Measurements from ENCODE around the gene TM9SF1.

The TM9SF1 gene

GRCh38 chr14:24195186-24196070, at the start of gene TM9SF1:
Gene TM9SF1, minus strand, starts transcription at chr14:24195441. Its CDS starts 422 bp downstream, at chr14:24195019.
- H3K79me2 ChIP-seq (ENCODE audit: insufficient read depth, low read length), result no peaks in the 10 kb centered on the region
- peak within 1 kb of the TSS; percentile 92 for H3K27ac ChIP-seq (ENCODE audit: low read depth, low read length, poor library complexity, severe bottlenecking)
- H4K20me1 ChIP-seq (ENCODE audit: insufficient read depth, low read length), result no peaks in the 10 kb centered on the region
- no peaks in the 10 kb centered on the region for H3K9me2 ChIP-seq (ENCODE audit: low read depth, low read length)
- H3K4me3 ChIP-seq (ENCODE audit: low read depth, low read length, poor library complexity, severe bottlenecking), result peak within 1 kb of the TSS; percentile 89
- TF ChIP-seq EZH2 (IDR thresholded peaks at IDR 0.05; ENCODE audit: borderline replicate concordance, low read length) (no peak), CTCF (IDR thresholded peaks at IDR 0.05; ENCODE audit: low read length) (no peak)
- H3K4me2 ChIP-seq (ENCODE audit: low read length), result peak within 1 kb of the TSS; percentile 97
- H3F3A ChIP-seq (ENCODE audit: insufficient read depth, low read length), result no peaks in the 10 kb centered on the region
- H3K36me3 ChIP-seq (ENCODE audit: insufficient read depth, low read length), result peaks cover 34% of the 10 kb centered on the region
- H3K27me3 ChIP-seq (ENCODE audit: insufficient read depth, low read length), result no peaks in the 10 kb centered on the region
- peak within 1 kb of the TSS; percentile 96 for H3K9ac ChIP-seq (ENCODE audit: low read length)
- peaks cover 29% of the 10 kb centered on the region for H3K4me1 ChIP-seq (ENCODE audit: insufficient read depth, low read length, severe bottlenecking)
- H2AFZ ChIP-seq (ENCODE audit: low read length), result no peak within 1 kb of the TSS
- 0 out of 2 replicates have a peak, but pooled peaks cover 3% of the 10 kb centered on the region for H3K9me3 ChIP-seq (ENCODE audit: low read length)

GRCh38 chr14:24243336-24243836, 48.1 kb upstream of the TM9SF1 start:
- no peaks in the 10 kb centered on the region for H3K9me2 ChIP-seq (ENCODE audit: low read depth, low read length)
- H3K27ac ChIP-seq (ENCODE audit: low read depth, low read length, poor library complexity, severe bottlenecking), result peak overlapping the region; percentile 86
- no peak for TF ChIP-seq EZH2 (IDR thresholded peaks at IDR 0.05; ENCODE audit: borderline replicate concordance, low read length)
- TF ChIP-seq CTCF (IDR thresholded peaks at IDR 0.05; ENCODE audit: low read length), result no peak
- H3K79me2 ChIP-seq (ENCODE audit: insufficient read depth, low read length), result no peaks in the 10 kb centered on the region
- H3K9ac ChIP-seq (ENCODE audit: low read length), result peak overlapping the region; percentile 68
- H2AFZ ChIP-seq (ENCODE audit: low read length), result no peak overlapping the region
- H3K4me3 ChIP-seq (ENCODE audit: low read depth, low read length, poor library complexity, severe bottlenecking), result peak overlapping the region; percentile 71
- H3F3A ChIP-seq (ENCODE audit: insufficient read depth, low read length), result no peaks in the 10 kb centered on the region
- peaks cover 29% of the 10 kb centered on the region for H3K36me3 ChIP-seq (ENCODE audit: insufficient read depth, low read length)
- peaks cover 28% of the 10 kb centered on the region for H3K4me1 ChIP-seq (ENCODE audit: insufficient read depth, low read length, severe bottlenecking)
- H4K20me1 ChIP-seq (ENCODE audit: insufficient read depth, low read length), result no peaks in the 10 kb centered on the region
- peak overlapping the region; percentile 65 for H3K4me2 ChIP-seq (ENCODE audit: low read length)
- H3K27me3 ChIP-seq (ENCODE audit: insufficient read depth, low read length), result no peaks in the 10 kb centered on the region
- H3K9me3 ChIP-seq (ENCODE audit: low read length), result no peaks in the 10 kb centered on the region

DNA sequence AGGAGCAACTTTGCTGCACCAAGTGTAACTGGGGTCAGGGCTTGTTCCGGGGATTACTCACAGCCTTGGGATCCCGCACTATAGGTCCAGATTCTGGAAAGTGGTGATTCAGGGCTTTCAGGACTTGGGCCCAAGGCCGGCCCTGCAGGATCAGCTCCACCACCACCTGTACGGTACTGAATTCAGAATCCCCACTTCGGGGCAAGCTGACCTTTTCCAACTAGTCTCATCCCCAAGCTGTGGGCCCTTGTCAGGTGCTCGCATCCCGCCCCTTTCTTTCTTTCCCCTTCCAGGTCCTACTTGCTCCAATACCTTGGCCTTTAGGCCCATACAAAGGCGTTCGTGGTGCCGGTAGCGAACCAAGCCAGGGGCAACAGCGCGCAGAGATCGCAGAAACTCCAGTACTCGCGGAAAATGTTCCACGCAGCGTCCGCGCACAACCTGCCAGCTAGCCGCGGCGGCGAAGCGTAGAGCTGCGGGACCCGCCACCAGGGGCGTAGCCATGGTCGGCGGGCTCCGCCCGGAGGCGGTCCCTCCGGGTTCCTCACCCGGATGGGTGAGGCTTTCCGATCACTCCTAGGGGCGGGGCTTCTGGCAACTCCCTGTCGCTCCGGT, 46.7 kb upstream of the TM9SF1 start:
- Histone ChIP-seq H3K4me2 (ENCODE audit: low read length) (peak overlapping the region; percentile 65), H3F3A (ENCODE audit: insufficient read depth, low read length) (no peaks in the 10 kb centered on the region), H3K9me3 (ENCODE audit: low read length) (no peaks in the 10 kb centered on the region), H3K27me3 (ENCODE audit: insufficient read depth, low read length) (no peaks in the 10 kb centered on the region), H3K9ac (ENCODE audit: low read length) (peak overlapping the region; percentile 68), H3K4me1 (ENCODE audit: insufficient read depth, low read length, severe bottlenecking) (peaks cover 26% of the 10 kb centered on the region), H2AFZ (ENCODE audit: low read length) (no peak overlapping the region), H4K20me1 (ENCODE audit: insufficient read depth, low read length) (no peaks in the 10 kb centered on the region), H3K9me2 (ENCODE audit: low read depth, low read length) (no peaks in the 10 kb centered on the region), H3K36me3 (ENCODE audit: insufficient read depth, low read length) (peaks cover 44% of the 10 kb centered on the region), H3K4me3 (ENCODE audit: low read depth, low read length, poor library complexity, severe bottlenecking) (peak overlapping the region; percentile 71), H3K27ac (ENCODE audit: low read depth, low read length, poor library complexity, severe bottlenecking) (peak overlapping the region; percentile 86), H3K79me2 (ENCODE audit: insufficient read depth, low read length) (no peaks in the 10 kb centered on the region)
- TF ChIP-seq CTCF (IDR thresholded peaks at IDR 0.05; ENCODE audit: low read length) (peak; percentile 11; the same call in 1 of the 2 replicates), EZH2 (IDR thresholded peaks at IDR 0.05; ENCODE audit: borderline replicate concordance, low read length) (no peak)
